Inflammatory macrophage treated with lipopolysaccharide for 4 hours (primary cell): ENCODE results near the gene FAM111A.

Experiments
- DNase-seq: peaks from one replicate; pipeline ENCODE4 v3.0.0-alpha.2; 2020

FAM111A gene

DNA sequence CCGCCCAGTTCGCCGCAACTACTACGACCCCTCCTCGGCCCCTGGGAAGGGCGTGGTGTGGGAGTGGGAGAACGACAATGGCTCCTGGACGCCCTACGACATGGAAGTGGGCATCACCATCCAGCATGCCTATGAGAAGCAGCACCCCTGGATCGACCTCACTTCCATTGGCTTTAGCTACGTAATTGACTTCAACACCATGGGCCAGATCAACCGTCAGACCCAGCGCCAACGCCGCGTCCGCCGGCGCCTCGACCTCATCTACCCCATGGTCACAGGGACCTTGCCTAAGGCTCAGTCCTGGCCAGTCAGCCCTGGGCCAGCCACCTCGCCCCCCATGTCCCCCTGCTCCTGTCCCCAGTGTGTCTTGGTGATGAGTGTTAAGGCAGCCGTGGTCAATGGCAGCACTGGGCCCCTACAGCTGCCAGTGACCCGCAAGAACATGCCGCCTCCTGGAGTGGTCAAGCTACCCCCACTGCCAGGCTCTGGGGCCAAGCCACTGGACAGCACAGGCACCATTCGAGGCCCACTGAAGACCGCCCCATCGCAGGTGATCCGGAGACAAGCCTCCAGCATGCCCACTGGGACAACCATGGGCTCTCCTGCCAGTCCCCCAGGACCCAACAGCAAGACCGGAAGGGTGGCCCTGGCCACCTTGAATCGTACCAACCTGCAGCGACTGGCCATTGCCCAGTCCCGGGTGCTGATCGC, 39.2 kb downstream of the FAM111A start:
- no peak for DNase-seq

DNA sequence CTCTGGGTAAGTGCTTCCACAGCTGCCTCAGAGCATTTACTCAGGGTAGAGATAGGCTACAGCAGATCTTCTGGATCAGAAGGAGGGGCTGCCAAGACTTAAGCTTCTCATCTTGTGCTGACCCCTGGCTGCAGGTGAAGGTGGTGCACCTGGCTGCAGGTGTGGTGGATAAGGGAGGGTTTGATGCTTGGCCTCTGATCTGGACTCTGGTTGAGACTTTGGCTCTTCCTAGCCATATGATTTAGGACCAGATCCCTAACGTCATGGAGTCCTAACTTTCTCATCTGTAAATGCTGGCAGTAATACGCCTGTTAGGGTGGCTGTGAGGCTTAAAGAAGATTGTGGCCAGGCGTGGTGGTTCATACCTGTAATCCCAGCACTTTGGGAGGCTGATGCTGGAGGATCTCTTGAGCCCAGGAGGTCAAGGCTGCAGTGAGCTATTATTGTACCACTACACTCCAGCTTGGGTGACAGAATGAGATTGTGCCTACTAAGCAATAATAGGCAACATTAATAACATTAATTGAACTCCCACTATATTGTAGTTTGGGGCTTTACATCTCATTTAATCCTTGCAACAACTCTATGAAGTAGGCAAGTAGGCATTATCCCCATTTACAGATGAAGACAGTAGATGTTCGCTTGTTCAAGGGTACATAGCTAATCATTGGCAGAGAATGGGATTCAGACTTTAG, 39.9 kb downstream of the FAM111A start:
- DNase-seq: no peak

DNA sequence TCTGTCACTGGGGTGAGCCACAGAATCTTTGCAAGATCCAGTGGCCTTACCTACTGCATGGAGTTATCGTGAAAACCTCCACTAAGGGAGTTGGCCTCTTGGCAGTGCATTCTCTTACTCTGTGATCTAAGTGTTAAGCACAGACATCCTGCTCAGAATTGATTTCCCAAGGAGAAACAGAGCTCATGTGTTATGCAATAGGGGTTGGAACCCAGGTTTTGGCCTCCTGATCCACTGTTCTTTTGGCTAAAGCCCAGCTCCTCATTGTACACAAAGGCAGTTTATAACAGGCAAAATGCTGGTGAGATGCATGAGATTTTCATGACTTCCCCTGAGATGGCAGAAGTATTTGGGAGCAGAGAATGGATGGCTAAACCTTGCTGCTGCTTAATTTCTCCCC, 41.1 kb downstream of the FAM111A start:
- no peak for DNase-seq

DNA sequence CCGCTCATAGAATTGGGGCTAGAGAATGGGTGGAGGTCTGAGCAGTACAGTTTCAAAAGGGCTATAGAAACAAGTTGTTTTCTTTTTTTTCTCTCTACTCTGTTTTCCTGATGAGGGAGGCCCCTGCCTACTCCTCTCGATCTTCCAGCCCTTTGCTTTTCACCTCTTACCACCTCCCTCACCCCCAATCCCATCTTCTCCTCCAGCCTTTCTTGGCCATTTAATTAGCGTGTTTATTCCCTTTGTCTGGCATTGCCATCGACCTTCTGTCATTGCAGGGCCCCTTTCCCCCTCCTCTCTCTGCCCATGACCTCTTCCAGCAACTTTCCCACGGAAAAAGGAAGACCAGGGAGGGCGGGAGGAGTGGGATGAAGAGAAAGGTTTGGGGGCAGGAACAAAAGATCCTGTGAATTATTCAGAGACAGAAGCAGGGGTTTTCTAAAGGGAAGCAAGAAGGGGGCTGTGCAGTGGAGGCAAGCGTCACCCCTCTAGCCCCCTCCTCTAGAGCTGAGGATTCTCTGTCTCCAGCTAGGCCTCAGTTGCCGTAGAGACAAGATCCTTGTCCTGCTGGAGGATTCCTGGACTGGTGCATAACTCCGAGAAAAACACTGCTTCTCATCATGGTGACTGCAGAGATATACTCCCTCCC, 42.2 kb downstream of the FAM111A start:
- no peak for DNase-seq

DNA sequence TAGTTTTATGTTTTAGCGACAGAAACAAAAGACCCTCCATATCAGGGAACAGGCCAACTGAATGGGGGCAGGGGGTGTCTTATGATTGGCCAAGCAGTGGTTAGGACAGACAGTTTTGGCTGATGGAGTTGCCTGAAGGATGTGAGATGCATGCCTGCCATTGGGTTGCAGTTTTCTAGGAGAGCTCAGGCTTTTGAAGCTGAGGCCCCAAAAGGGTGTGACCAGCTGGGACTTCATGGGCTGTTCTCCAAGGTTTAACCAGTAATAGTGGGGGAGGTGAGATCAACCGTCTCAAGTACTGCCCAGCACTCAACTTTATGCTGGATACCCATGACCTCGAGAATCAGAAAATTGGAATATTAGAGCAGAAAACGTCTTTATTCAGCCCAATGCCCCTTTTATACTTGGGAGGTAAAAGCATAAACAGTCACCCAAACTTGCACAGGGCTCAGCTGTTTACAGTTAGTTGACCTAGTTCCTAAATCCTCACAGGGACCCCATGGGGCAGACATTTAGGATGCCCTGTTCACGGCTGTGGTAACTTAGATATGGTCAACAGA, 42.8 kb downstream of the FAM111A start:
- DNase-seq: no peak

DNA sequence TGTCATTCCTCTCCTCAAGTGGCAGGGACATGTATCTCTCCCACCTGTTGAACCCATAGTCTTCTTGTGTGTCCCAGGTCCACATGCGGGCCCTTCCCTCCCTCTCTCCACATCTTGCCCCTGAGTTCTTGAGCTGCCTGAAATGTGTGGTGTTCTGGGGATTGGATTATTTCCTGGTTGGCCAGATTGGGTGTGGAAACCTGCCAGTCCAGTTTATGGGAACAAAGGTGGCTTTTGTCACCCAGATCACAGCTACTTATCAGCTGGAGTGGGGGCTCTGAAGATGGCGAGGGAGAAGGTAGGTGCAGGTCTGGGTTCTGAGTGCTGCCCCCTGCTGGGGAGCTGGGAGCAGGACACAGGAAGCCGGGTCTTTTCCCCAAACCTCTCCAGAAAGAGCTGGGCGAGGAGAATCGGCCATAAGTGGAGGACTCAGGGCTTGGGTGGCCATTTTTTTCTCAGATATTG, 43.5 kb downstream of the FAM111A start:
- no peak for DNase-seq

DNA sequence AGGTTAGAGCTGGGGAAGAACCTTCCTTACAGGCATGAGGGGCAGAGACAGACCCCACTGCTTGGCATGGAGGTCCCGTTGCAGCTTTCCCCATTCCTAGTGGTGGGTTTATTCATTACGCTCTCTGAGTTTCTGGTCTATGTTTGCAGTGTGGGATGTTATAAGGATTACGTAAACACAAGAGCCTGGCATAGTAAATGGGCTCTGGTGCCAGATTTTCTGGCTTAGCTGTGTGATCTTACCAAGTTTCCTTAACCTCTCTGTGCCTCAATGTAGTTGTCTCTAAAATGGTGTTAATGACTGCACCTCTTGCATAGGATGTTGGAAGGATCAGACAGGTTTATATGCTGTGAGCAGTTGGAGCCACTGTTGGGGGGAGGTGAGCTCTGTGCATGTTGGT, 44.4 kb downstream of the FAM111A start:
- DNase-seq: no peak

DNA sequence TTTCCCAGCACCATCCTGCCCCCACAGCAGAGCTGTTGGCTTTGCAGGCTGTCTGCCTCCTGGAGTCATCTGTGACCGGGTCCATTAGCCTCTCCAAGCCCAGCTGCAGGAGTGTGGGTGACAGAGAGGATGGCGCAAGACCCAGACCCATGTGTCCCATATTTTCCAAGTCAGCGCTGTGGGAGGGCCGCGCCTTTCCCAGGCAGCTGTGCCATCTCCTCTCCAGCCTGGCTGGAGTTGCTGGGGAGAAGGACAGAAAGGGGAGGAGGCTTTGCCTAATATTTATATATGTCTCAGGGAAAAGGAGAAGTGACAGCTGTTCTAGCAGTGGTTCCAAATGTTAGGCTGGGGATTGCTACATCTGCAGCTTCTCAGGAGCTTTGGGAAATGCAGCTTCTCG, 44.9 kb downstream of the FAM111A start:
- DNase-seq: peak; percentile 63

DNA sequence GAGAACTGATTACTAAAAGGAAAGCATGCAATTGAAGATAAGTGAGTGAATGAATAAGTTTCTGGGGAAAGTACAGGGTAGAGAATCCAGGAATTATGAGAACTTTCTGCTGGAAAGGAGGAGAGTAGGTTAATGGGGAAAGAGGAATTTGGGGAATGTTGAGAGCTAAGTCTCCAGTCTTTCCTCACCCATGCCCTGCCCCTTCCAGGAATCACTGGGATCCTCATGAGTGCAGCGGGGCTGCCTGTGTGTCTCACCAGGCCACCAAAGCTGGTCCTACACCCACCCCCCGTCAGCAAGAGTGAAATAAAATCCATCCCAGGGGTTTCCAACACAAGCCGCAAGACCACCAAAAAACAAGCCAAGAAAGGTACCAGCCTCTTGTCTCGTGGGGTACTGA, 46.3 kb downstream of the FAM111A start:
- no peak for DNase-seq

DNA sequence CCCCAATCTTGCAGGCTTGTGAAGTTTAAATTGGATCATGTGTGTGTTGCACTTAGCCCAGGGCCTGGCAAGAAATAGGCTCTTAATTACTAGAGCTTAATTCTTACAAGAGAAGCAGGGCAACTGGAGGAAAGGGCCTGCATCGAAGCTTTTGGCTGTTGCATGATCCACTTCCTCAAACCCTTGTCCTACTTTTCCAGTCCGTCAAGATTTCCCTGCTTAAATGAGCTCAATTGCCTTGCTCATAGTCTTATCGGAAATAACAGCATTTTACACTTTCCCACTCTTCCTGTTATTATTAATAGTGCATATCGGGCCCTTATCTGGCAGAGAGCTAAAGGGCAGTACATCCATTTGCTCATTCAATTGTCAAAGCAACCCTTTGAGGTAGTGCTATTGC, 47.3 kb downstream of the FAM111A start:
- peak; percentile 70 for DNase-seq

DNA sequence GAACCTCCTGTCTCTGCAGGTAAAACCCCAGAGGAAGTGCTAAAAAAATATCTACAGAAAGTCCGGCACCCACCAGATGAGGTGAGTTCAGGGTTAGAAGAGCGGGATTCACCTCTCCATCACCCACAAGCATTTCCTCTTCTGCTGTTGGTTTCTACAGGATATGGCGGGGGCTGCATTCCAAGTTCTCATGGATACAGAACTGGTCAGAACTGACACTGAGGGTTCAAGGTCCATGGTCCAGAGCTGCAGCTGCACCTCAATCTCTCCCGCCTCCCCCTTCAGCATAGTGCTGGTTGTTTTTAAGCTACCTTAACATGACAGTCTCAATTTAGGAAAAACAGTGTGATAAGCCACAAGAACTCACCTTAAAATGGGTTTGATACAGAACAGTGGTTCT, 48.4 kb downstream of the FAM111A start:
- DNase-seq: no peak

DNA sequence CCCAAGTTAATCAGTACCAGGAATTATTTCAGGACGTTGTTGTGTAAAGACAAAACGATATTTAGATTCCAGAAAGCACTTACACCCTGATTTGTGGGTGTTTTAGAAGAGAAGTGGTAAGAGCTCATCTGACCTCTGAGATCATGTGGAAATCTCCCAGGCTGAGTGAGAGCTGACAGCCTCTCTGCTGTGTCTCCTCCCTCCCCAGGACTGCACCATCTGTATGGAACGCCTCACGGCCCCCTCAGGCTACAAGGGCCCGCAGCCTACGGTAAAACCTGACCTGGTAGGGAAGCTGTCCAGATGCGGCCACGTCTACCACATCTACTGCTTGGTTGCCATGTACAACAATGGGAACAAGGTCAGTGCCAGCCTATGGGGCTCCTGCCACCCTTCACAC, 49.2 kb downstream of the FAM111A start:
- peak; percentile 90 for DNase-seq

DNA sequence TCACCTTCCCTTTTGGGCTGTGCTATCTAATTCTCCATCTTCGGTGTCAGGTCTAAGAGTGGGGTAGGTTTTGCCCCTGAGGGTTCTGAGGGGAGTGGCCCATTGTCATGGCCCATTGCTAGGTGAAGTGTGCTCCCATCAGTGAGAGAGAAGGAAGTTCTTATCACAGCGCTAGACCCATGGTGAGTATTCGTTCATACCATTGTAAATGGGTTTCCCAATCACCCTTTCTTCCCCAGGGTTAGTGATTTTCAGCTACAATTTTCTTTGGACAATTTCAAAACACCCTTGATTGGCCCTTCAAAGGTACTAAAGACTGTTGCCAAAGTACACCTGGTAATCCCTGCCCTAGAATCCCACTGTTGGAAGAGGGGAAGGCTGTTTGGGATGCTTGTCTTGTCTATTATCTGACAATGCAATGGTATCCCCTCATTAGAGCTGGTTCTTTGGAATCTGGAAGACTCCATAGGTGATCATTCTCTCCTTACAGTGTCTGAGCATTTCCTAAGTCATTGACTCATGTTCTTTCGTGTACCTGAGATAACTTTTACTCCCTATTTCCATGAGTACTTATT, 49.9 kb downstream of the FAM111A start:
- no peak for DNase-seq

DNA sequence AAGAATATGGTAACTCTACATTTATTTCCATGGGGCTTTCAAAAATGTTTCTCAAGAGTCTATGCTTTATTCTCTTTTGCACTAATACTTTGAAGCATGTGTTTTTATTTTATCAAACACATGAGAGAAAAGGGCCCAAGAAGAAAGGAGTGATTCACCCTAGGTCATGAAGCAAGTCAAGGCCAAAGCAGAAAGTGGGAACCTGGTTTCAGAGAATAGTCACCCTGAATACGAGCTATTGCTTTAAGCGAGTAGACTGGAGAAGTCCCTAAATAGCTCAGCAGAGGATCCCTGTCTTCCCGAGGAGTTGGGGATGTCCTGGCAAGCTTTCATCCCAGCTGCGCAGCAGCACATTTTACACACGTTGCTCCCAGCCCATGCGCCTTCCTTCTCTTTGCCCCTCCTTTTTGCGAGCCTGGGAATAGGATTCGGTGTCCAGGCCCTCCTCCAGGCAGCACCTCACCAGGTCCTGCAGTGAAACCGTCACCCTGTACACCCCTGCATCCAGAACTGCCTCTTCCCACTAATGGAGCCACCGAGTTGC, 51.0 kb downstream of the FAM111A start:
- DNase-seq: peak; percentile 71

DNA sequence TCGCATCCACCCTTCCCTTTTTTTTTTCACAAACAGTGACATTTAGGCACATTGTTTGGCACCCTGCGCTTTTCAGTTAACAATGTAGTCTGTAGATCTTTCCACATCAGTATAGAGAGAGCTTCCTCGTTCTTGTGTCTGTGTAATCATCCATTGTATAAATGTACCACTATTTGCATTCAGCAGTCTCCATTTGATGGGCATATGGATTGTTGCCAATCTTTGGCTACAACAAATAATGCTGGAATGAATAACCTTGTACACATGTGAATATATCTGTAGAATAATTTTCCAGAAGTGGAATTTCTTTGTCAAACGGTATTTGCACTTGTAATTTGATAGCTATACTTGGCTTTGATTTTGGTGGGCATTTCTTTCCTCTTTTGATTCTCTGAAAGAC, 52.9 kb downstream of the FAM111A start:
- DNase-seq: no peak

DNA sequence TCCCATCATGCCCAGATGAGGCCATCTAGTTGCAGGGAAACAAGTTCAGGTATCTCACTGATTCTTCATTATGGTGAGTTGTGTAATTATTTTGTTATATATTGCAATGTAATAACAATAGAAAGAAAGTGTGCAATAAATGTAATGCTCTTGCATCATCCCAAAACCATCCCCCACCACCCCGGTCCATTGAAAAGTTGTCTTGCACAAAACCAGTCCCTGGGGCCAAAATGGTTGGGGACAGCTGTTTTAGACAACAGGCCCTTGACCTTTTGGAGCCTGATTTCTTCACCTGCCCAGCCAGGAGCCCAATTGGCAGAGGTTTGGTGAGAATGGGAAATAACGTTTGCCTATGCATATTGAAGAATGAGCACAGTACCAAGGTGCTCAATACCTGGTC, 54.1 kb downstream of the FAM111A start:
- DNase-seq: no peak

DNA sequence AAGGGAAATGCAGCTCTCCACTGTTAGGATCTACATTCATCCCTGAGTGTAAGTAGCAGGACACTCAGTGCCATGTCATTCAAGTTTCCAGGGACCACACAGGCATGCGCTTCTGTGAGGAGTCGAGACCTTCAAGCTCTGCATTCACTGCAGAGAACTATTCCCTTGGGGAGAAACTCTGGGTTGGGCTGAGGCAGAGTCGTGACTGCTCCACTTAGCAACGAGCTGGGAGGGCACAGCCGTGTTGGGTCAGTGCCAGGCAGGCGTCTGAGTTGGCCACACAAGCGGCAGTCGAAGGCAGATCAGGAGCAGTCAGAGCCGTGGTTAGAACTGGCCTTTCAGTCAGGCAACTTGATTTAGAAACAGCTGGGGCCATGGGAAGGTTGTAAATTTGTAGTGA, 55.3 kb downstream of the FAM111A start:
- DNase-seq: peak; percentile 61

DNA sequence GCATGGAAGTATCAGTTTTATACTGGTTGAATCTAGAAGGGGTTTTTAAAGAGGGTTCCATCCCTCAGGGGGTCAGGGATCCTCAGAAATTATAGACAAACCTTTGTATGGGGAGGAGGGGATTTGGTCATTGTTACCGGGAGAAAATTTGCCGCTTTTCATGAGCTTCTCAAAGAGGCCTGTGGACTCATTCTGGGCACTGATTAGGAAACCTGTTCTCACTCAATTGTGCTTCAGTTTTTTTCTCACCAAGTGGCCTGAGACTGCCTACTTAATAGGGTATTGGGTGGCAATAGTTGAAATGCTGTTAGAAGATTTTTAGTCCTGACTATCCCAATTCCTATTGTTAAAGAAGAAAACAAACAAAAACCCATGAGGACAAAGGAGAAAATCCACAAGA, 56.1 kb downstream of the FAM111A start:
- DNase-seq: peak; percentile 81

DNA sequence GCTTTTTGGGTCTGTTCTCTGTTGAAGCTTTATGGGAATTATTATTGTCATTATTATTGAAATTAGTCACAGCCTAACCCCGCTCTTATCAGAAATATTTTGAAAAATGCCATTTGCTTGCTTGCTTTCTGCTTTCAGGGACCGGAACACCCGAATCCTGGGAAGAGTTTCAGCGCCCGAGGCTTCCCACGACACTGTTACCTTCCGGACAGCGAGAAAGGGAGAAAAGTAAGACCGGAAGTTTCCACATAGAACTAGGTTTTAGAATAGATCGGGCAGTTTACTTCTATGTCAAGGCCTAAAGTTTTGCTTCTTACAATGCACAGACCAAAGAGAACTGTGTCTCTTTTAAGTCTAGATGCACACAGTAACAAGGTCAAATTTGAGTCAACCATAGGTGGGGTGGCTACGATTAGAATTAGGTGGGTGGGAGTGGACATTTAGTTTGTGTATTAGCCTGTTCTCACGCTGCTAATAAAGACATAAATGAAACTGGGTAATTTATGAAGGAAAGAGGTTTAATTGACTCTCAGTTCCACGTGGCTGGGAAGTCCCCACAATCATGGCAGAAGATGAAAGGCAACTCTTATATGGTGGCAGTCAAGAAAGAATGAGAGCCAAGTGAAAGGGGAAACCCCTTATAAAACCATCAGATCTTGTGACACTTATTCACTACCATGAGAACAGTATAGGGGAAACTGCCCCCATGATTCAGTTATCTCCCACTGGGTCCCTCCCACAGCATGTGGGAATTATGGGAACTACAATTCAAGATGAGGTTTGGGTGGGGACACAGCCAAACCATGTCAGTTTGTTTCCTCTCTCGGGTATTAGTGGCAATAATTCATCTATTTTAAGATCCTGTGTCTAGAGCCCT, 57.1 kb downstream of the FAM111A start:
- DNase-seq: peak; percentile 92

DNA sequence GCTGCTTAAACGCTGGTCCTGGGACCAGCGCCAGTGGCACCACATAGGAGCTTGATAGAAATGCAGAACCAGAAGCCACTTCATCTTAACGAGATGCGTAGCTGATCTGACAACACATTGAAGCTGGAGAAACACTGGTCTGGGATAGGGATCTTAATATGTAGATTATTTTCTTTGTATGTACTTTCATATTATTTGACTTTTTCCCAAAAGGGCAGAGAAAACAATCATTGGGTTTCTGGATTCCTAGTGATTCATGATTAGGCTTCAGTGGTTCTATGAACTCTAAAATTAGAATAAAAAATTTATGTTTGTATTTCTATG, 57.7 kb downstream of the FAM111A start:
- no peak for DNase-seq

DNA sequence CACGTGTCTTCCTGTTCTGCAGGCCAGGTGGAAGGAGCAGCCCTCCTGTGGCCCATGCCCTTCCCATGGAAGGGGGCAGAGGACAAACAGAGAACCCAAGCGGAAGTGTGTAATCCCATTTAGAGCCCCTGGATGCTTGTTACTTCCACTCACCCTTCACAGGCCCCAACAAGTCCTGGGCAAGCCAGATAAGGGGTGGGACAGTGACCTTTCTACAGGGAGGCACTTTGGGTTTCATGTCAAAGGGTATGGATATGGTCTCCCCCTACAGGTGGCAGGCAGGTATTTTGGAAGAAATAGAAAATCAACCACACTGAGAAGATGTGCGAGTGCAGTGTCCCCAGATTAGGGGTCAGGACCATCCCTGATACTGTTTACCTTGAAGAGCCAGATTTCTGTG, 58.7 kb downstream of the FAM111A start:
- no peak for DNase-seq
